Activated gamma-delta T cell treated with anti-CD3 and anti-CD28 coated beads, Interleukin-2, amount 50 U/mL, for 16 hours (primary cell): ENCODE data around the gene C8G.

Experiments used
- DNase-seq: peaks from one replicate; pipeline ENCODE4 v3.0.0-alpha.2; 2020; ENCODE audit warnings: low read depth

C8G gene

DNA sequence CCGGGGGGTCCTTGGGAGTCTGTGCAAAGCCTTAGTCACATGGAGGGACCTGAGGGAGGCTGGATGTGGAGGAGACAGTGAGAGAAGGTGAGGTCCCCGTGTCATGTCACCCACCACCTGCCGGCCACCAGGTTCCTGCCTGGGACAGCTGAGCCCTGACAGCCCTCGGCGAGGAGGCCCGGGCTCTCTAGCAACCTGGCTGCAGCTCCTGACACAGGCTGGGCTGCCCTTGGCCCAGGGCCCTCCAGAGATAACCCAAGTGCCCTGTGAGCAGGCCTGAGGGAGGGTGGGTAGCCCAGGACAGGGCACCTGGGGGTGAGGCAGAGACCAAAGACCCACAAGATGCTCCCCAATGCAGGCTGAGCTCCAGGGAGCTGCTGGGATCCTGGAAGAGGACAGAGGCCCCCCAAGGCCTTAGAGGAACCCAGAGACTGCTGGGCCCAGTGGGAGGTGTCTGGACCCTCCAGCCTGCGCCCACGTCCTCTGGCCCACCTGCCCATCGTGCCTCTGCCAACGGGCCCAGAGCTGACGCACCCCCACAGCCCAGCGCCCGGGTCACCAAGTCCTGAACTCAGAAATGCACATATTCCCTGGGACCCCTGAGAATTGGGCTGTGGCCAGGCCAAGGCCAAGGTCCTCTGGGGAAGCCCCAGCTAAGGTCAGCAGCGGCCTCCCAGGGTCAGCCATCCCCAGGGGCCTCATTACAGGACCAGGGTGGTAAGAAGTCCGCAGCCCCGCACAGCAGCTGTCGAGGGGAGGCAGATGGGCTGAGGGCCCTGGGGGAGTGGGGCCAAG is 23.5 kb downstream of the C8G start:
- no peak for DNase-seq

DNA sequence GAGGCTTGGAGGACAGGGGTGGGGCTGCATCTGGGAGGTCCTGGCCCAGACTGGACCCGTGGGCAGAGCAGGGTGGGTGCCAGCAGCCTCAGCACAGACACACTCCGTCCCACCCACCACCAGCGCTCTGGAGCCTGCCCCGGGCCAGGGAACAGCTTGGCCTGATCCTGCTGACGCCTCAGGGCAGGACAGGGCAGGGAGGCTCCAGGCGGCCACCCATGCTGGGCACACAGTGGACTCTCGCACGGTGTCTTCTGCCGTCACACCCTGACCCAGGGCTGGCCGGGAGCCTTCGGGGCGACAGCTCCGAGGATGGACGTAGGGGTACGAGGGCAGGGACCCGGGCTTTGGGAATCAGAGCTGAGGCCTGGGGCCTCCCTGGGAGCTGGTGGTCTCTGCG is 24.1 kb downstream of the C8G start:
- DNase-seq: no peak

DNA sequence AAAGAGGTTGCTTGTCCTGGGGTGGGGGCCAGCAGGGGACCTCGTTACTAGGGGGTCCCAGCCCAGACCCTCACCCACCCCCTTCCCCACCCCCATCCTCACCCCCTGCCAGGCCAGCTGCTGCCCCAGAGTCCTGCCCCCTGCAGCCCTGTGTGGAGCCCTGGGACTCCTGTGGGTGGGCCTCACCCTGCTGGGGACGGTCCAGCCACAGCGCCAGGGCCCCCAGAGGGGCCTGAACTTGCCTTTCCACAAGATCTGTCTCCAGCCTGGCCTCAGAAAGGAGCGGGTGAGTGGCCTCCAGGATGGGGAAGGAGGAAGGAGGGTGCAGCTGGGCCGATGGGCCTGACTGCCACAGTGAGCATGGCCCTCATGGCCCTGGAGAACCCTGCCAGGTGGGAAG is 24.7 kb downstream of the C8G start:
- no peak for DNase-seq

DNA sequence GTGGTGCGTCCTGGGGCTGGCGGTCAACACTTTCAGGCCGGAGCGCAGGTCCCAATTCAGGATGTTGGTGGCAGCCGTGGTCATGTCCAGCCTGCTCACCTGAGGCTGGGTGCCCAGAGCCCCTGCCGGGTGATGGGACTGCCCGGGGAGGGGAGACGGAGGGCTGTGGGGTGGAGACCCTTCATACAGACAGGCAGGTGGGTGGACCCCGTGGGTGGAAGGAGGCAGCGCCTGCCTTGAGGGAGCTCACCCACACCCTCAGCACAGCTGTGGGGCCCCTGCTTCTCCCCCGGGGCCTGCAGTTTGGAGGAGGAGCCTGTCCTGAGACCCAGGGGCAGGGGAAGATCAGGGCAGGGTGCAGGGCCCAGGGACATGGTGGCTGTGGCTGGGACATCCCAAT is 25.3 kb downstream of the C8G start:
- no peak for DNase-seq

DNA sequence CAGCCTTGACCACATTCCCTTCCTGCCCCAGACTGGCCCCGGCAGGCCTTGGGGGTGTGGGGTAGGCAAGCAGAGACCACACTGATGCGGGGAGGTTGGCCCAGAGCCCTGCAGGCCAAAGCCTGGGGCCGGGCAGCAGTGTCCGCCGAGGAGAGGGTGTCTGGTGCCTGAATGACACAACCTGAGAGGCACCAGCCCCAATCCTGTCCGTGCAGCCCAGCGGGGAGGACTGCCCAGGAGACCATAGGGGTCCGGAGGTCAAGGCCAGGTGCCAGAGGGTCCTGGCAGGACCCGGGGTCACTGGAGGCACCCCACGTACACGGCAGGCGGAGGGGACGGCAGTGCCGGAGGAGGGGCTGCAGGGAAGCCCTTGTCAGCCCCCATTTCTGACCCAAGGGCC is 26.7 kb downstream of the C8G start:
- no peak for DNase-seq

DNA sequence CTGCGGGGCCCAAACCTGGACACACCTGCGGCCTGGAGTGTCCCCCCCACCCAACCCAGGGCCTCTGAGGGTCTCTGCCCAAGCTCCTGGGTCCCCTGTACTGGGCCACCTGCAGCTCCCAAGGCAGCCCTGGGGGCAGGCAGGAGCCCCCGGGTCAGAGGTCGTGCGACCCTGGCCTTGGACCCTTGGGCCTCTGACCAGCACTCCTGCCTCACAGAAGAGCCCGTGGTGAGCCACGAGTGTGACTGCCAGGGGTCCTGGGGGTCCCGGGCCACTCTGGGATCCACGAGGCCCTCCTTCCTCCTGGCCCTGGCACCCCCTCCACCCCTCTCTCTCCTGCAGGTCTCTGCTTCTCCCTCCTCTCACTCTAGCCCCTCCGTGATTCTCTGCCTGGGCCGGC is 27.3 kb downstream of the C8G start:
- DNase-seq: no peak

DNA sequence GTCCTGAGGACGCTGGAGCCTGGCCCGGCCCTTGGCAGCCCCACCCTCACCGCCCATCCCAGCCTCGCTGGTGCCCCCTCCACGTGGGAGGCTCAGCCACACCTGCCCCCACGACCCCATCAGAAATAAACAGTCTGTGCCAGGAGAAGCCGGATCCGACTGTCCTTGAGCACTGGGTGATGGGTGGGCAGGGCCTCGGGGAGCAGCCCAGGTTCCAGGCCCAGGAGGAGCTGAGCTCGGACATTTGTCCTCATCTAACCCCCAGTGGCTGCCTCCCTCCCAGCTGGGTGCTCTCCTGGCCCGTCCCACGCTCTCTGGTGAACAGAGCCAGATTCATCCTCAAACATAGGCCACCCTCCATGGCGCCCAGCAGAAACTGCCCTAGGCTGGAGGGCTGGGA is 27.7 kb downstream of the C8G start:
- DNase-seq: no peak

DNA sequence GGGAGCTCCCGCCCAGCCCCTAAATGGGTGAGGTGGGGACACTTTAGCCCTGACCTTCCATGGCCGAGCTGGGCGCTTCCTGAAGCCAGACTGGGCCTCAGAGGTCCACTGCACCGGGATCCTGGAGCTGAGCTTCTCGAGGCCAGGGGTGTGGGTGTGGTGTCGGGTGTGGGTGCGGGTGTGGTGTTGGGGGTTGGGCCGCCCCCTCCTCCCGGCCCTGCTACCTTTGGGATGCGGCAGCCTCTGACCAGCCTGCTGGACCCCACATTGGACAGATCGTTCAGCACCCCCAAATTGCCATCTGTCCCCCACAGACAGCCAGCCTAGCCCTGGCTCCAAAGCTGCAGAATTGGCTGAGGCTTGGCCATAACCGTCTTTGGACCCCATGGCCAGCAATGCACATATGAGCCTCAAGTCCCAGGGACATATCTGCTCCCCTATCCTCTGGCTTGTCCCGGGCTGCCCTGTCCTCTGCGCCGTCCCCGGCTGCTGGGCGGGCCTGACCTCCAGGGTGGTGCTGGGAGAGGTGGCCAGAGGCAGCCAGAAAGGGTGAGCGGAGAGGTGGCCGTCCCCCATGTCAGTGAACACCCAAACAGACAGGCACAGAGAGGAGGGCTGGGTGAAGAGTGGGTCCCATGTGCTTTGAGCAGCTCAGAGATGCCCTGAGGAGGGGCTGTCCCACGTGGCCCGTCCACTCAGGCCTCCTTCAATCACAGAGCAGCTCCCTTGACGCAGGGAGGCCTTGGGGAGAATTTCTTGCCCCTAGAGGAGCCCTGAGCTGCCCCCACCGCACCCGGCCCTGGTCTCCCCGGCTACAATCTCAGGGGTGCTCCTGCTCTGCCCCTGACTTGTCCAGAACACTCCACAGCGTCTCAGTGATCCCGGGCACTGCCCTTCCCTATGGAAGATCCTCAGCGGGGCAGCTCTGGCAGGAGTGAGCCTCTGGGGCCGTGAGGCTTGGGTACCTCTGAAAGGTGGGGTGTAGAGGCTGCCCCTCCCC is 28.9 kb downstream of the C8G start:
- DNase-seq: no peak

DNA sequence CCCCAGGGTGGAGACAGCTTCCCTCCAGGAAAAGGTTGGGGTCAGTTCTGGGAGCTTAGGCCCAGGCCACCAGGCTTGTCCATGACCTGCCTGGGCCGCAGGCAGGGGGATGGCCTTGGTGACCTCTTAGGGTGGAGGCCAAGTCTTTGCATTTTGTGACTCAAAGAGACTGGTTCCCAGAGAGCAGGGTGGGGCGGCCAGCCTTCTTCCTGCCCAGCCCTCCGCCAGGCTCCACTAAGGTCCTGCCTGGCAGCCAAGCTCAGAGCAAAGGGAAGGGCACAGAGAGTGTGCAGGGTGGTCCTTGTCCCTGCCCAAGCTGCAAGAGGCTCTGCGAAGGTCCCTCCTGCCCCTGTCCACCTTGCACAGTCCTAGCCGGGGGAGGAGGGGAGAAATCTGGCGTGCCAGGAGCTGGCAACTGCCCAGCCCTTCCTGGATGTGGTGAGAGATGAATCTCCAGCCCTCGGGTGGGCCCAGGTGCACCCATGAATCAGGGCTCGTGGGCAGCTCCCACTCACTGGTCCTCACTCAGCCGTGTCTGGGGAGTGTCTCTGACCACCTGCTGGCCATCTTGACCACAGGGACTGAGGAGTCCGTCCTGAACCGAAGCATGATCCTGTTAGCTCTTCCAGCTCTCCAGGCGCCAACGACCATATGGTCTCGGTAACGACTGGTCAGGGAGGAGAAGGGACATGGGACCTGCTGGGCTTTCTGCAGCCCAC is 29.9 kb downstream of the C8G start:
- DNase-seq: no peak

DNA sequence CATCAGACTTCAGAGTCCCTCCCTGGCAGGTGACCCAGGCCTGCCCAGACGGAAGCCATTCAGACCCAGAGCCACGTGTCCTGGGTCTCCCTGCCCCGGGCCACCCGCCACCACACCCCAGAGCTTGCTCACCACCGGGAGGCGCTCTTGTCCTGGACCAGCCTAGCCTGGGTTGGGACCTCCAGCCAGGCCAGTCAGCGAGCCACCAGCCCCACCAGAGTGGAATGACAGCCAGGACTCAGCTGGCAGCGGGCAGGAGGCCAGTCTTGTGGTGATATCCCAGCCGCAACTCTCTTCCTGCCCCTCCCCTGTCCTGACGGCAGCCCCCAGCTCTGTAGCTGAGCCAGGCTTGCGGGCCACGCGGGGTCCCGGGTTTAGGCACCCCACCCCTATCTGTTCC is 30.6 kb downstream of the C8G start:
- DNase-seq: no peak

DNA sequence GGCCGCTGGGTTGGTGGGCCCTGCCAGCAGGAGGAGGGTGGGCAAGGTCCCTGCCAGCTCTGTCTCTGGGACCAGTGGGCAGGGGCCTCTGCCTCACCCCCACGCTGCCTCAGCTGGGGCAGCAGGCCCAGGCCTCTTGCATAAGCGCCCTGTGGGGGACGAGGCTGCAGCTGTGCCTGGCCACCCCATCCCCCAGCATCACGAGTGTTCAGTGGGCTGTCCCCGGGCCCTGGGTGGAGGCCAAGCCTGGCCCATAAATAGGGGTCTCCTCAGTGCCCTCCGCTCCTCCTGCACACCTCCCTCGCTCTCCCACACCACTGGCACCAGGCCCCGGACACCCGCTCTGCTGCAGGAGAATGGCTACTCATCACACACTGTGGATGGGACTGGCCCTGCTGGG is 32.2 kb downstream of the C8G start, which contains the start of gene PTGDS:
Gene PTGDS (plus strand): TSS at position 282 of the 400 bp plus-strand sequence. CDS start 75 bp downstream, at position 357.
- no peak for DNase-seq

DNA sequence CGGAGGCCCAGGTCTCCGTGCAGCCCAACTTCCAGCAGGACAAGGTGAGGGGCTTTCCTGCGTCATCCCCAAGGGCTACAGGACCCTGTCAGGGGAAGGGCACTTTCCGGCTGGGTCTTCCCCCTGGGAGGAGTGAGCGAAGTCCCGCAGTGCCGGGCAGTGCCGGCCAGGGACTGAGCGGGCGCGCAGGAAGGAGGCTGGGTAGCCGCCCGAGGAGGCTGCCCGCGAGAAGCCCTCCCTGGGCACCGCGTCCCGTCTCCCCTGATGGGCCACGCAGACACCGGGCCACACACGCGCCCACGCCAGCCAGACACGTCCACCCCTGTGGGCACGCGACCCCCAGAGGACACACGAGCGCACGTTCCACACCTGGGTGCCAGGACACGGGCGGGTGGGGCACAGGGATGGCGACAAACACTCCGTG is 32.6 kb downstream of the C8G start:
- no peak for DNase-seq

DNA sequence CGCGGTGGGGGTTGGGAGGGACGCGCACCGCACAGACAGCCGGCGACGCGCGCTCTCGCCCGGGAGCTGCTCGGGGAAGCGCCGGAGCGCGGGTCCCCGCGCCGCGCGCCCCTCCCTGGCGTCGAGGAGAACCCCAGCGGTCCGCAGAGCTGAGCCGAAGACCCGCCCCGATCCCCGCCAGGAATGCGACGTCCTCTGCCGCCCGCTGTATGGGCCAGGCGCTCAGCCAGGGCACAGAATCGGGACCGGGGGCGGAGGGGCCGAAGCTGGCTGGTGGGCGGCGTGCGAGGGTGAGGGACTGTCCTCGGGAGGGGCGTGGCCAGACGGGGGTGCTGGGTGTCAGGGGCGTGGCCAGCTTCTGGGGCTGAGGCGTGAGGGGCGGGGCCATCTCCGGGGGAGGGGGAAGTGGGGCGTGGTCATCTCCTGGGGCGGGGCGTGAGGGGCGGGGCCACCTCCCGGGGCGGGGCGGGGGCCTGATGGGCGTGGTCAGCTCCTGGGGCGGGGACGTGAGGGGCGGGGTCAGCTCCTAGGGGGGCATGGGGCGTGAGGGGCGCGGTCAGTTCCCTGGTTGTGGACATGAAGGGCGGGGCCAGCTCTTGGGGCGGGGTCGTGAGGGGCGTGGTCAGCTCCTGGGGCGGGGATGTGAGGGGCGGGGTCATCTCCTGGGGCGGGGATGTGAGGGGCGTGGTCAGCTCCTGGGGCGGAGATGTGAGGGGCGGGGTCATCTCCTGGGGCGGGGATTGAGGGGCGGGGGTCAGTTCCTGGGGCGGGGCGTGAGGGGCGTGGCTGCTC is 33.2 kb downstream of the C8G start:
- peak; percentile 63 for DNase-seq

DNA sequence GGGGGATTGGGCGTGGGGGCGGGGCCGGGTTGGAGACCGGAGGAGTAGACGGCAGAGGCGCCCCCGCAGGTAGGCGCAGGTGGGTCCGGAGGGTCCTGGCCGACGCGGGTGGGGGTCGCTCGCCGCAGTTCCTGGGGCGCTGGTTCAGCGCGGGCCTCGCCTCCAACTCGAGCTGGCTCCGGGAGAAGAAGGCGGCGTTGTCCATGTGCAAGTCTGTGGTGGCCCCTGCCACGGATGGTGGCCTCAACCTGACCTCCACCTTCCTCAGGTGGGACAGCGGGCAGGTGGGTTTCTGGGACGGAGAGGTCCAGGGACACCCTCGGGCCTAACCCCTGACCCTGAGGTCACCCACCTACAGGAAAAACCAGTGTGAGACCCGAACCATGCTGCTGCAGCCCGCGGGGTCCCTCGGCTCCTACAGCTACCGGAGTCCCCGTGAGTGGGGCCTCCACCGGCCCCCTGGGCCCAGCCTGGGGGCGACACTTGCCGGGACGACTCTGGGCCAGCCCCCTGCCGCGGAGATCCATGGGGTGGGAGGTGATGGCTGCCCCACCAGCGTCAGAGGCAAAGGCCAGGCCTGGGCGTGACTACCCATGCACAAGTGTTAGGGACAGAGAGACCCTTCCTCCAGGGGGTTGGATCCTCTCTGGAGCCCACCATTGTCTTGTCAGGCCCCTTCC is 34.0 kb downstream of the C8G start:
- DNase-seq: no peak

DNA sequence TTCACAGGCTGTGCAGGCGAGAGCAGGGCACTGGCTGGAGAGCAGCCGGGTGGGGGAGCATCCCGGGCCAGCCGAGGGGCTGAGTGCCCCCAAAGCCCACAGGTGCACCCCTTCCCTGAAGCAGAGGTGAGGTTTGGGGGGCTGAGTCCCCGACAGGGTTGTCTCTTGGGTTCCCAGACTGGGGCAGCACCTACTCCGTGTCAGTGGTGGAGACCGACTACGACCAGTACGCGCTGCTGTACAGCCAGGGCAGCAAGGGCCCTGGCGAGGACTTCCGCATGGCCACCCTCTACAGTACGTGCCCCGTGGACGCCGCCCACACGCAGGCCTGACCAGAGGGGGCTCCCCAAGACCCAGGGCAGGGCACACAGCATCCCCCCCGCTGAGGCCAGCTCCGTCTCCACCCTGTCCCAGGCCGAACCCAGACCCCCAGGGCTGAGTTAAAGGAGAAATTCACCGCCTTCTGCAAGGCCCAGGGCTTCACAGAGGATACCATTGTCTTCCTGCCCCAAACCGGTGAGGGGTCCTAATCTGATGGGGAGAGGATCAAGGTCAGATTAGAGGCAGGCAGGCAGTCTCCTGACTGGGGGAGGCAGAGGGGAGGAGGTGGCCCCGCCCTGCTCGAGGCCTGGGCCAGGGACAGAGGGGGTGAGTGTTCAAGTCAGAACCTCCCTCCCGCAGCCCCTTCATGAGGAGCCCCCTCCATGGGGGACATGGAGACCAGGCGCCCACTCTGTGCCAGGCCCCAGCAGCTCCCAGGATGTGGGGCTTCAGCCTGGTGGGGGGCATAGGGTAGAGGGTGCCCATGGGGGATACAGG is 34.9 kb downstream of the C8G start:
- DNase-seq: no peak

DNA sequence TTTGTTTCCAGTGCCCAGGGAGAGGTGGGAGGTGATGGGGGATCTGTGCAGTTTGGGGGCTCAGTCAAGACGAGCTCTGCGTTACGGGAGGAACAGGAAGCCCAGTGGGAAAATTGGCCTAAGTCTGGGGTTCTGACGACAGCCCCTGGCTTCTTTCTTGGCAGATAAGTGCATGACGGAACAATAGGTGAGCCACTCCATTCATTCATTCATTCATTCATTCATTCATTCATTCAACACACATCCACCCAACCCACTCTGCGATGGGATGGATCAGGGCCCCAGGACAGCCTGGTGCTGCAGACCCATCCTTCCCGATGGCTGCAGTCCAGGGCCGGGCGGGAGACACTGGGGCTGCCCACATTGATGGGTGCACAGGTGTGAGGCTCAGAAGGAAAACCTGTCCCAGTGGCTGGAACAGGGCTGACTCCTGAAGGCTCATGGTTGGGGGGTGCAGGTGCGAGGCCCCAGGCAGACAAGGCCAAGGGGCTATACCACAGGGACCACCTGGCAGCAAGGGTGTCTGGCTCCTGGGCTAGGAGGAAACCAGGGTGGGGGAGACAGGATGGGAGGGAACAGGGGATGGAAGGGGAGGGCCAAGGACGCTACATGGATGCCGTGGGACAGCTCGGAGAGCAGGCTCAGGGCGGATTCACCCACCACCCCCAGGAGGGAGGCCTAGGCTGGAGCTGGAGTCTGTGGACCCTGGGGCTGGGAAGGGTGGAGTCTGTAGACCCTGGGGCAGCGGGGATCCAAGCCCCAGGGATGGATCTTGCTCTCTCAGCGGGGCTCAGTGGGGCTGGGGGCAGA is 35.8 kb downstream of the C8G start:
- DNase-seq: no peak

DNA sequence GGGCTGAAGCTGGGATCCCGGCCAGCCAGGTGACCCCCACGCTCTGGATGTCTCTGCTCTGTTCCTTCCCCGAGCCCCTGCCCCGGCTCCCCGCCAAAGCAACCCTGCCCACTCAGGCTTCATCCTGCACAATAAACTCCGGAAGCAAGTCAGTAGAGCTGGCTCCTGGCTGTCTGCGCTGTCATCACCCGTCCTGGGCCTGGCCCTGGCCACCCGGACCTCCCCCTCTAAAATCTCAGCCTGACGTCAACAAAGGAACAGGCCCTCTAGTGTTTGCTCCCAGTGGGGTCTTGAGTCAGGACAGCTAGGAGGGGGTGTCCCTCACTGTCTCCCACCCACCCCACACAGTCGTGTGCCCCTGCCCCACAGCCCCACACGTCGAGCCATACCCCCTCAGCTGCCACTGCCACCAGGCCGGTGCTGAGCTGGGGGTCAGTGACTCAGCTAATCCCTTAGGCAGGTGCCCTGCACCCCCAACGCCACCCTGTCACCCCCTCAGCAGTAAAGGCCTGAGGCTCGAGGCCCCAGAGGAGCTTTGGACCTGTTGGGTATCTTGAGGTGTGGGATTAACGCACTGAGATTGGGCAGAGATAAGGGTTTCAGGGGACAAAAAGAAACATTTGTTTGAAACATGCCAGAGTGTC is 36.7 kb downstream of the C8G start:
- no peak for DNase-seq

DNA sequence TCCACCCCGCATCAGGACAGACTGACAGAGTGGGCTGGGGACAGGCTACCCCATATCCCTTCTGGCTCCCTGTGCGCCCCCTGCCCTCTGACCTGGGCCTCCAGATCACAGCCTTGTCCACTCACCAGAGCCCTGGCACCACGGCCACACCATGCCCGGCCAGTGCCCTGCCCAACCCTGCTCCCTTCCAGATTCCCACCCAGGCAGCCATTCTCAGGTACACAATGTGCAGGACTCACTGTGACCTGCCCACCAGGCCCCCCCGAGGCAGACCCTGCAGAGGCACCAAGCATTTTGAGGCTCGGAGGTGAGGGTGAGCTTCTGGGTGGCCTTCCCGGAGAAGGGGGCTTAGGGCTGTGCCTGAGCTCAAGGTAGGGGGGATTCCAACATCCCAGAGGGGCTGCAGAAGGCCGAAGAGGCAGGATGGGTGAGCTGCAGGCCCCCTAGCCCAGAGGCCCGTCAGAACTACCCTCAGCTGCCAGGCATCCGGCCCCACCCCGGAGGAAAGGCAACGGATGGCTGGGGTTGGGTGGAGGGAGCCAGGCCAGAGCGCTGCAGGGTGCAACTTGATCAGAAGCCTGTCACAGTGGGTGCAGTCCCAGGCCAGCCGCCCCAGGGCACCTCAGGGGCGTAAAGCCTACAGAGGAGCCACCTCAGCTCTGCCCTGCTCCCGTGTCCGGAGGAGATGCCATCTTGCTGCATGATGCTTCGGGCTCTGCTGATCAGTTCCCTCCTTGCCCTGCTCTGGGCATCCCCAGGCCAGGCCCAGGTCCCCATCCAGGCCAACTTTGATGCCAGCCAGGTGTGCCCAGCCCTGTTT is 37.4 kb downstream of the C8G start, which contains the start of gene LCNL1:
Gene LCNL1 (plus strand): TSS at position 762 of the 820 bp plus-strand sequence. CDS start 594 bp downstream, outside the sequence.
- DNase-seq: no peak
